ENCODE measurements around the gene KCNJ14. TPM values are rescaled to one million over a fixed set of nuclear protein-coding genes. Genes with fewer than 3 reads are reported as not detected.

Gene KCNJ14
- total RNA-seq, 3 donors from 2014 or later, result 0.80 to 1.6 (median 1.0) TPM

- Histone ChIP-seq H3K27me3 (peaks cover 8 to 15% of the 10 kb centered on the region in 2 donors), H3K36me3 (no peaks in the 10 kb centered on the region), H3K27ac (no peak overlapping the region), H3K4me1 (no peaks in the 10 kb centered on the region), H3K4me3 (no peak overlapping the region), H3K9me3 (no peaks in the 10 kb centered on the region)
- TF ChIP-seq CTCF (IDR thresholded peaks at IDR 0.05), result no peak
- no peak for TF ChIP-seq POLR2A (IDR thresholded peaks at IDR 0.05)
- no peak for TF ChIP-seq POLR2AphosphoS5 (IDR thresholded peaks at IDR 0.05)
- DNase-seq (ENCODE audit: low spot score in 2 of 2), result no peak
- intact Hi-C loops (cut with DNase I; ENCODE audit: low total_unique reads), result no loop called here
Measured at GRCh38 chr19:48495396-48495795, 40.0 kb downstream of the KCNJ14 start.

- DNase-seq (ENCODE audit: low spot score in 2 of 2), result no peak
- no peaks in the 10 kb centered on the region for H3K4me1 ChIP-seq
- peaks cover 8 to 21% of the 10 kb centered on the region in 2 donors for H3K27me3 ChIP-seq
- no peak overlapping the region for H3K27ac ChIP-seq
- intact Hi-C loops (cut with DNase I; ENCODE audit: low total_unique reads), result no loop called here
- TF ChIP-seq CTCF (IDR thresholded peaks at IDR 0.05) (no peak), POLR2AphosphoS5 (IDR thresholded peaks at IDR 0.05) (no peak), POLR2A (IDR thresholded peaks at IDR 0.05) (no peak)
- H3K36me3 ChIP-seq, result no peaks in the 10 kb centered on the region
- peak overlapping the region in 2 of 3 donors; percentile 29 to 32 for H3K4me3 ChIP-seq
- H3K9me3 ChIP-seq, result no peaks in the 10 kb centered on the region
Measured at GRCh38 chr19:48496959-48497727, 41.8 kb downstream of the KCNJ14 start.

- Histone ChIP-seq H3K27me3 (peaks cover 8 to 21% of the 10 kb centered on the region in 2 donors), H3K9me3 (no peaks in the 10 kb centered on the region), H3K36me3 (no peaks in the 10 kb centered on the region), H3K4me1 (no peaks in the 10 kb centered on the region), H3K27ac (no peak overlapping the region), H3K4me3 (peak overlapping the region in 2 of 3 donors; percentile 39 to 54)
- no peak for DNase-seq (ENCODE audit: low spot score in 2 of 2)
- intact Hi-C loops (cut with DNase I; ENCODE audit: low total_unique reads), result no loop called here
- no peak for TF ChIP-seq POLR2AphosphoS5 (IDR thresholded peaks at IDR 0.05)
- no peak for TF ChIP-seq CTCF (IDR thresholded peaks at IDR 0.05)
- TF ChIP-seq POLR2A (IDR thresholded peaks at IDR 0.05), result no peak
Measured at GRCh38 chr19:48497728-48498594, 42.6 kb downstream of the KCNJ14 start.

GRCh38 chr19:48498595-48499311 is 43.4 kb downstream of the KCNJ14 start:
- no peak for DNase-seq (ENCODE audit: low spot score in 2 of 2)
- intact Hi-C loops (cut with DNase I; ENCODE audit: low total_unique reads), result no loop called here
- Histone ChIP-seq H3K27me3 (peaks cover 8 to 21% of the 10 kb centered on the region in 2 donors), H3K9me3 (no peaks in the 10 kb centered on the region), H3K4me3 (peak overlapping the region in 2 of 3 donors; percentile 39 to 54), H3K36me3 (no peaks in the 10 kb centered on the region), H3K27ac (no peak overlapping the region), H3K4me1 (no peaks in the 10 kb centered on the region)
- TF ChIP-seq CTCF (IDR thresholded peaks at IDR 0.05), result no peak
- TF ChIP-seq POLR2A (IDR thresholded peaks at IDR 0.05), result no peak
- no peak for TF ChIP-seq POLR2AphosphoS5 (IDR thresholded peaks at IDR 0.05)
